GM23248 (cell line): ENCODE results near the gene NPFFR1. TPM values are rescaled to one million over a fixed set of nuclear protein-coding genes. Genes with fewer than 3 reads are reported as not detected.

Source experiments
- DNase-seq: peaks from one replicate; pipeline ENCODE4 v3.0.0-alpha.2; 2015
- H2AFZ ChIP-seq: fragments of 200-600 bp; sonication (generic); 2 replicates; pipeline ENCODE4 v1.6.1; 2016; ENCODE audit warnings: antibody characterized with exemption
- H3F3A ChIP-seq: fragments of 200-600 bp; sonication (generic); 2 replicates; pipeline ENCODE4 v1.6.1; 2016; ENCODE audit warnings: mild to moderate bottlenecking, antibody characterized with exemption, mixed run types; ENCODE audit not compliant: insufficient read depth
- H3K27ac ChIP-seq: fragments of 200-600 bp; sonication (generic); 2 replicates; pipeline ENCODE4 v1.5.1; 2016; ENCODE audit warnings: mild to moderate bottlenecking
- H3K27me3 ChIP-seq: fragments of 200-600 bp; sonication (generic); replicated peaks from 2 replicates; pipeline ENCODE4 v1.6.1; 2016; ENCODE audit warnings: mild to moderate bottlenecking; ENCODE audit not compliant: insufficient read depth
- H3K36me3 ChIP-seq: fragments of 200-600 bp; sonication (generic); 2 replicates; pipeline ENCODE4 v1.6.1; 2016; ENCODE audit warnings: low read depth, mild to moderate bottlenecking
- H3K4me1 ChIP-seq: fragments of 200-600 bp; sonication (generic); 2 replicates; pipeline ENCODE4 v1.6.1; 2016; ENCODE audit warnings: mild to moderate bottlenecking; ENCODE audit not compliant: insufficient read depth
- H3K4me2 ChIP-seq: fragments of 200-600 bp; sonication (generic); one replicate; pipeline ENCODE4 v1.6.1; 2016; ENCODE audit warnings: mild to moderate bottlenecking; ENCODE audit not compliant: unreplicated experiment
- H3K4me3 ChIP-seq: fragments of 200-600 bp; sonication (generic); 2 replicates; pipeline ENCODE4 v1.5.1; 2016; ENCODE audit warnings: mild to moderate bottlenecking
- H3K79me2 ChIP-seq: fragments of 200-600 bp; sonication (generic); 2 replicates; pipeline ENCODE4 v1.6.1; 2016; ENCODE audit warnings: mild to moderate bottlenecking; ENCODE audit not compliant: insufficient read depth
- H3K9ac ChIP-seq: fragments of 200-600 bp; sonication (generic); 2 replicates; pipeline ENCODE4 v1.6.1; 2016; ENCODE audit warnings: mild to moderate bottlenecking
- H3K9me2 ChIP-seq: fragments of 200-600 bp; sonication (generic); 2 replicates; pipeline ENCODE4 v1.6.1; 2016; ENCODE audit warnings: mixed run types, mild to moderate bottlenecking, moderate library complexity; ENCODE audit not compliant: insufficient read depth
- H3K9me3 ChIP-seq: fragments of 200-600 bp; sonication (generic); one replicate; pipeline ENCODE4 v1.6.1; 2017; ENCODE audit warnings: low read depth
- H4K20me1 ChIP-seq: fragments of 200-600 bp; sonication (generic); 2 replicates; pipeline ENCODE4 v1.6.0; 2016; ENCODE audit not compliant: insufficient read depth
- EZH2 ChIP-seq: fragments of 200-600 bp; sonication (generic); IDR thresholded peaks from 2 replicates; pipeline ENCODE4 v1.6.1; 2018; ENCODE audit warnings: antibody characterized with exemption, mild to moderate bottlenecking; ENCODE audit not compliant: insufficient read depth, poor library complexity, severe bottlenecking
- EZH2phosphoT487 ChIP-seq: fragments of 200-600 bp; sonication (generic); IDR thresholded peaks from 2 replicates; pipeline ENCODE4 v1.6.1; 2018; ENCODE audit warnings: antibody characterized with exemption, moderate library complexity, mild to moderate bottlenecking, low read depth; ENCODE audit not compliant: insufficient read depth
- WGBS, 2 experiments: methylation state at CpG; one replicate each; pipeline ENCODE4 v1.1.6; 2015 to 2017; ENCODE audit warnings: low lambda C conversion rate in 2 of 2, low coverage in 1 of 2; ENCODE audit errors: missing lambda C conversion rate in 2 of 2; 5-methylcytosine and 5-hydroxymethylcytosine counted together
- in situ Hi-C: fragments of 300-500 bp; cut with MboI; formaldehyde crosslinking; loops from 2 replicates; pipeline ENCODE4 v1.15.0; 2020
- polyA plus RNA-seq: library from polyadenylated mRNA; unstranded; fragments of >200 nt; fragmentation: Nextera tagmentation; extraction: Ambion mirVana; gene quantifications from 2 replicates; pipeline ENCODE4 v1.2.1, GENCODE V29; 2016
- total RNA-seq: library from RNA; depleted of rRNA; stranded (reverse); fragments of >200 nt; shearing (Covaris generic); gene quantifications from 2 replicates; pipeline ENCODE4 v1.2.3, GENCODE V29; 2014; rRNA removed

NPFFR1 gene, protein sequence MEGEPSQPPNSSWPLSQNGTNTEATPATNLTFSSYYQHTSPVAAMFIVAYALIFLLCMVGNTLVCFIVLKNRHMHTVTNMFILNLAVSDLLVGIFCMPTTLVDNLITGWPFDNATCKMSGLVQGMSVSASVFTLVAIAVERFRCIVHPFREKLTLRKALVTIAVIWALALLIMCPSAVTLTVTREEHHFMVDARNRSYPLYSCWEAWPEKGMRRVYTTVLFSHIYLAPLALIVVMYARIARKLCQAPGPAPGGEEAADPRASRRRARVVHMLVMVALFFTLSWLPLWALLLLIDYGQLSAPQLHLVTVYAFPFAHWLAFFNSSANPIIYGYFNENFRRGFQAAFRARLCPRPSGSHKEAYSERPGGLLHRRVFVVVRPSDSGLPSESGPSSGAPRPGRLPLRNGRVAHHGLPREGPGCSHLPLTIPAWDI
- total RNA-seq (not detected in 2 replicates), polyA plus RNA-seq (not detected in 2 replicates)

DNA sequence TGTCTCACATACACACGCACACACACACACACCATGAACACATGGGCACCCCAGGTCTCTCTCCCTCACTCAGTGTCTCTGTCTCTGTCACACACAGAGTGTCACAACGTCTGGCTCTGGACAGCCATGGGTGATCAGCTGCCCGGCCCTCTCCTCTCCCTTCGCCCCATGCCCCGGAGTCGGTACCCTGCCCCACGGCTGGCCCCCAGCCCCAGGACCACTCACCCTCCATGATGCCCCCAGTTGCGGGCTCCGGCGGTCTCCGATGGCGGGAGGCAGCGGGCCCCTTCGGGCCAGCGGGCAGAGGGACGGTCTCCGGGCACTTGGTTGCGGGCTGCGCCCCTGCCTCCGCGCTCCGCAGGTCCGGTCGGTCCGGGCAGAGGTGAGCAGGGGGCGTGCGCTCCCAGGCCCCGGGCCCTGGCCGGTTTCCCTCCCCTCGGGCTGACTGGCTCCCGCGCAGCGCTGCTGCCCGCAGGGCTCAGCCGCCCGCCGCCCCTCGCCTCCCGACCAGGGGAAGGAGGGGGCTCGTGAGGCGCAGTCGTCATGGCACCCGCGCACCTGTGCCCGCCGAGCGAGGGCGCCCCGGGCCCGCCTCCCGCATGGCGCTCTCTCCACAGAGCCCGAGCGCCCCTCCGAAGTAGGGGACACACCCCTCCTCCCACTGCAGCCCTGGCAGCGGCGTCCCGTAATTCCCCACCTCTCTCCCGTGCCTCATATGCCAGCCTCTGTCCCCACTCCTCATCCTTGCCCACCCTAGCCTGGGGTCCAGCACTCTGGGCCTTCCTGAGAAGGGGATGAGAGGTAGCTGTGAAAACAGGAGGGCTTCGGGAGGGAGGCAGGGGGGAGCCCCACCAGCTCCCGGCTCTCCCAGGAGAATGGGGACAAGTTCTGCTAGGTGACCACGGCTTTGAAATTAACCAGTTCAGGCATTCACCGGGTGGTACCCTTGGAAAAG, at the start of gene NPFFR1:
Gene NPFFR1 (minus strand): TSS at position 560 of the 955 bp plus-strand sequence. CDS start 328 bp downstream, at position 232.
- no peaks in the 10 kb centered on the region for H3K36me3 ChIP-seq
- H4K20me1 ChIP-seq, result no peaks in the 10 kb centered on the region
- H3K9ac ChIP-seq, result no peak within 1 kb of the TSS
- in situ Hi-C loops, result no loop called here
- peaks cover 39% of the 10 kb centered on the region for H3K27me3 ChIP-seq
- no peaks in the 10 kb centered on the region for H3K79me2 ChIP-seq
- no peak within 1 kb of the TSS; the same call in 1 of the 2 replicates for H2AFZ ChIP-seq
- DNase-seq, result no peak
- TF ChIP-seq EZH2 (peak; percentile 3), EZH2phosphoT487 (no peak)
- H3K4me1 ChIP-seq, result no peaks in the 10 kb centered on the region
- H3F3A ChIP-seq, result no peaks in the 10 kb centered on the region
- no peak within 1 kb of the TSS for H3K4me2 ChIP-seq
- H3K9me2 ChIP-seq, result no peaks in the 10 kb centered on the region
- no peak within 1 kb of the TSS for H3K27ac ChIP-seq
- H3K9me3 ChIP-seq, result no peaks in the 10 kb centered on the region
- H3K4me3 ChIP-seq, result no peak within 1 kb of the TSS
- 26 to 56% methylated on average over 17 to 59 of the region's 63 CpGs for WGBS, 2 experiments

DNA sequence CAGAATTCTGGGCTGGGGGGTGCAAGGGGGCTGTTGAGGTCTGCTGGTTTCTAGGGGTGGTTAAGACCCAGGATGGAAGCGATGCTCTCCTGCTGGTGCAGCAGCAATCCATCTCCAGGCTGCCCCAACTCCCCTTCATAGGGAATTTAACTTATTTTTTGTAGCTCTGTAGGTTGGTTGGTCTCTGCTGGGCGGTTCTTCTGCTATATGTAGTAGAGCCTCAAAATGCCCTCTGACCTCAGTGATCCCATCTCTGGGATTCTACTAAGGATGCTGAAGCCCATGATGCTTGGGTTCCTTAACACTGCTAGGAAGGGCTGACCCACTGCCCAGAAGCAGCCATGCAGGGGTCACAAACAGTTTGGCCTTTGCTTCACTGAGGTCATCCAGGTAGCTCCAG, 49.5 kb upstream of the NPFFR1 start:
- no peak for DNase-seq
- H3K4me2 ChIP-seq, result no peak overlapping the region
- WGBS, 2 experiments, result 97% methylated on average over 2 of the region's 2 CpGs
- no peaks in the 10 kb centered on the region for H3K36me3 ChIP-seq
- no peaks in the 10 kb centered on the region for H3K9me3 ChIP-seq
- H3K9me2 ChIP-seq, result no peaks in the 10 kb centered on the region
- in situ Hi-C loops, result no loop called here
- H3K27ac ChIP-seq, result no peak overlapping the region
- peaks cover 15% of the 10 kb centered on the region for H3K4me1 ChIP-seq
- H3K9ac ChIP-seq, result no peak overlapping the region
- H3K4me3 ChIP-seq, result no peak overlapping the region
- H3K79me2 ChIP-seq, result no peaks in the 10 kb centered on the region
- H3F3A ChIP-seq, result peaks cover 22% of the 10 kb centered on the region; the same call in 1 of the 2 replicates
- no peaks in the 10 kb centered on the region for H3K27me3 ChIP-seq
- H2AFZ ChIP-seq, result no peak overlapping the region
- H4K20me1 ChIP-seq, result no peaks in the 10 kb centered on the region
- no peak for TF ChIP-seq EZH2phosphoT487
- TF ChIP-seq EZH2, result no peak

DNA sequence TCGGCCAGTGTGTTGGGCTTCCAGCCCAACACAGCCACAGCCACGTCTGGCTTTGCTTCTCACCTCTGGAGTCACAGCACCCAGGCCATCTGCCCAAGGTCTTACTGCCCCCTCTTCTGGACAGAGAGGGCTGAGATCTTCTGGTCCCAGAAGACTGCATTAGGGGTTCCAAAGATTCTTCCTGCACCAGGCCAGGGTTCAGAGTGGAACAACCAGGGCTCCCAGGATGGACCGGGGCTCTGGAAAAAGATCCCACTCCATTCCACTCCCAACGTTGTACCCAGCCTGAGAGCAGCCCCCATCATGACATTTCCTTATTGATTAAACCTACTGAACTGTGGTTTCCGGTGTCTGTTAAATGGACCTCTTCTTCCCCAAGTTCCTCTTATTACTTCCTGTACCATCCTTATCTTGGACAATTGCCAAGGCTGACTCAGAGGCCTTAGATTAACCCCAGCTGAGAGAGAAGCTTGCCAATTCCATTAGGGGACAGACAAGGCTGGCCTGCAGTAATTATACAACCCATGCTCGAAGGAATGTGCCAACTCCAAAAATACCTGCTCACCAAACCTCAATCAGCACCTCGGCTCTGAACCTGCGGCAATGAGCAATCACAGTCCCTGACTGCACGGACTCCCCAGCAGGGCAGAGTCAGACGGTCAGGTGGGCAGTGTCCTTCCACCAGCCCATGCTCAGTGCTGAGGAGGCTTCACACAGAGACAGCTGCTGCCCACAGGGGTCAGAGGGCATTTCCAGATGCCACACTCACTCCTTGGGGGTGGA, 47.9 kb upstream of the NPFFR1 start:
- Histone ChIP-seq H3K36me3 (no peaks in the 10 kb centered on the region), H3F3A (peaks cover 22% of the 10 kb centered on the region; the same call in 1 of the 2 replicates), H3K27ac (no peak overlapping the region), H3K4me3 (no peak overlapping the region), H3K9me2 (no peaks in the 10 kb centered on the region), H3K9me3 (no peaks in the 10 kb centered on the region), H3K27me3 (no peaks in the 10 kb centered on the region), H4K20me1 (no peaks in the 10 kb centered on the region), H3K79me2 (no peaks in the 10 kb centered on the region), H3K9ac (no peak overlapping the region), H2AFZ (0 out of 2 replicates have a peak overlapping the region, but pooled peaks have one; percentile 37), H3K4me1 (peaks cover 15% of the 10 kb centered on the region), H3K4me2 (peak overlapping the region; percentile 29)
- 19 to 22% methylated on average over 10 of the region's 10 CpGs for WGBS, 2 experiments
- TF ChIP-seq EZH2phosphoT487 (no peak), EZH2 (no peak)
- peak; percentile 88 for DNase-seq
- in situ Hi-C loops, result no loop called here
